ENCODE data around the gene PCBP1.
A peak's percentile ranks its signal among the peaks of the same experiment; 100 is the strongest.
"Not testable (repeated sequence)": the region's sequence is repeated elsewhere in the genome, so short reads cannot be mapped to it uniquely, and the experiment has no call there.

PCBP1 gene

GRCh38 chr2:70086838-70087701 is at the start of gene PCBP1:
TSS of gene PCBP1 (plus strand) at chr2:70087477. CDS start at chr2:70087744, 267 bp downstream.
- peak; percentile 88 for DNase-seq

DNA sequence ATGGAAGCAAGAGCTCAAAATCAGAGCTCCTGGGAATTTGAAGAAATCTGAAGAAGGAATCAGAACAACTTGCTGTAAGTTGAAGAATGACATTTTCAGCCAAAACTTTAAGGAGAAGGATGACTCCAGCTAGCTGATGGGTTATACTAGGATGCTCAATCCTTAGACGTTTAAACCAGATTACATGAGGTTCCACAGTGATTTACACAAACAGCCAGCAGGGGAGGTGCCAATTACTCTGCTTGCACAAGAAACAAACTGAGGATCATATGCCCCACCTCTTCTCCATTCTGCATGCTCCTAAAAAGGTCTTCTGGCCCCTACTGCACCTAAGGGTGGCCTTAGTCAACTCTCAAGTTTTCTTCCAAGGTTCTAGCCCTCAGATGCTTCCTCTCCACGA is 47.9 kb upstream of the PCBP1 start:
- no peak for DNase-seq

DNA sequence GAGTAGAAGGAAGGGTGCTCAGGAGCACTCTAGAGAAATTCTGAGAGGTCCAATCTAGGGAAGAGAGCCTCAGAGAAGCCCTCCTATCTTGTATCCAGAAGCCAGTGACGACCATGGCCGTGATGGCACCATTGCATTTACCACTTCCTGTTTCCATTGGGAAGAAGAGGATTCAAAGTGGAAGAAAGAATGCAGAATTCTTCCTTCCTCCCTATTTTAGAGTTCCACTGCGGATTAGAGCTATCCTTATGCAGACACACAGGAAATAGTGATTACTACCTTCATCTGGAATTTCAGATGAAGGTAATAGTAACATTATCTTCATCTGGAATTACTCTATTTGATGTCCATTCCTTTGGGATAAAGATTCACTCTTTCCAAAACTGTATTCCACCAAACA is 45.6 kb upstream of the PCBP1 start:
- DNase-seq = no peak

DNA sequence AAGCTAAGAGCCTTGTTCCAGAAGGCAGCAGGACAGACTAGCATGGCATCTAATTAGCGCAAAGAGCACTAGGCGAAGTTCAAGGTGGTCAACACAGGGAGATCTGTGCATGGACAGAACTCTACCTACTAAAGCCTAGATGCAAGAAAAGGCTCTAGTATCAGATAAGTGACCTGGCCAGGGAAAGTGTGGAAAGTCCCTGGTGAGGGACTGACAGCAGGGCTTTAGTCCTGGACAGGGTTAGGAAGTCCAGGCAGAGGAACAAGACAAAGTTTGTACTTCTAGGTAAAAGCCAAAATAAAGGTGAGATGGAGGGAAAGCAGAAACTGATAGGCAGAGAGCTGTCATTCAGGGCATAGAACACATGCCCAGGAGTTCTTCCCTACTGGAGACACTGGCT is 45.0 kb upstream of the PCBP1 start:
- DNase-seq = no peak

DNA sequence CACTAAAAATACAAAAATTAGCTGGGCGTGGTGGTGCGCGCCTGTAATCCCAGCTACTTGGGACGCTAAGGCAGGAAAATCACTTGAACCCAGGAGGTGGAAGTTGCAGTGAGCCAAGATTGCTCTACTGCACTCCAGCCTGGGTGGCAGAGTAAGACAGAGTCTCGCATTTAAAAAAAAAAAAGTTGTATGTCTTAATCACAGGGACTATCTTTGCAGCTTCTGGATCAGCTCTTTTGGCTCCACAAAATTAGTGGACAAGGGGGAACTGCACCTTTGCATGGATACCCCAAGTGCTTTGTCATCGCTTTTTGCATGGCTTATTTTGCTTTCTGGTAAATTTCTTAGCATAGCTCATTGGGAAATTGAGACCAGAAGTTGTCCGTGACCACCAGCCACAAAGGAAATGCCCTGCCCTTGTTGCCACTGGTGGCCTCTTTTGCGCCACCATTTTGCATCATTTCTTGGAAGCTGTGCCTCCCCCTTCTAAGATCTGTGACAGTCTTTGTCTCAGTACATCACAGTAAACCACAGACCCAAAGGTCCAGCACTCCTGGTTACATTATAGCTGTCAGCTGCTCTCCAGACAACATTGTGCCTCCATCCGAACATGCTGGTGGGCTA is 43.9 kb upstream of the PCBP1 start:
- DNase-seq = peak; percentile 12

GRCh38 chr2:70044290-70045040 is 42.8 kb upstream of the PCBP1 start:
- no peak for DNase-seq

DNA sequence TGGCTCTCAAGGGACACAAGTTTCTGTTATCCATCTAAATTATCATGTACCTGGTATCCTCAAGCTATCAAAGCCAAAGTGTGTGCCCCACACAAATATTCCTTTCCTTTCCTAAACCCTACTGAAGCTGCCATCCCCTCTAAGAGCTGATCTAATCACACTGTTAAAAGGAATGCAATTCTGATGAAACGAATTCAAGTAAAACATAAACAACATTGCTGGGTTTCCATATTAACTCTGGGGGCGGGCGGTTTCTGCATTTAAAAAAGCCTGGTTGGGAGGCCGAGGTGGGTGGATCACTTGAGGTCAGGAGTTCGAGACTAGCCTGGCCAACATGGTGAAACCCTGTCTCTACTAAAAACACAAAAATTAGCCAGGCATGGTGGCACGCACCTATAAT is 41.9 kb upstream of the PCBP1 start:
- no peak for DNase-seq

- no peak for DNase-seq
These were observed 41.3 kb upstream of the PCBP1 start for GRCh38 chr2:70045932-70046331.

DNA sequence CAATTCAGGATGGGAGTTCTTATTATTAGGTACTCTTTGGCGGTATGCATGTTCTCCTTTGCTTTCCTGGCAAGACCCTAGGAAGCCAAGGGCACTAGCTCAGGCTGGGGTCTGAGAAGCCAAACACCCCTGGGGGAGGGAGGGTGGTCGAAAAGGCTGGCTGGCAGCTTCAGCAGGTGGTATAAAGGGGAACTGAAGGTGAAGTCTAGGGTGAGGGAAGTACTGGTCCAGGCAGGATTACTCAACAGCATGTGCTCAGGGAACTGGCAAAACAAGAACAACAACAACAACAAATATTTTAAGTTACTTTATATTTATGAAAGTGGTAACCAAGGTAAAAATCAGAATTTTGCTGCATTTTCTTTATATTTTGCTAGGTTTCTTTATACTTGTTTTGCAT is 40.7 kb upstream of the PCBP1 start:
- DNase-seq = no peak

GRCh38 chr2:70047451-70047850 is 39.8 kb upstream of the PCBP1 start:
- DNase-seq = peak; percentile 26

GRCh38 chr2:70049255-70049654 is 38.0 kb upstream of the PCBP1 start:
- DNase-seq = no peak

DNA sequence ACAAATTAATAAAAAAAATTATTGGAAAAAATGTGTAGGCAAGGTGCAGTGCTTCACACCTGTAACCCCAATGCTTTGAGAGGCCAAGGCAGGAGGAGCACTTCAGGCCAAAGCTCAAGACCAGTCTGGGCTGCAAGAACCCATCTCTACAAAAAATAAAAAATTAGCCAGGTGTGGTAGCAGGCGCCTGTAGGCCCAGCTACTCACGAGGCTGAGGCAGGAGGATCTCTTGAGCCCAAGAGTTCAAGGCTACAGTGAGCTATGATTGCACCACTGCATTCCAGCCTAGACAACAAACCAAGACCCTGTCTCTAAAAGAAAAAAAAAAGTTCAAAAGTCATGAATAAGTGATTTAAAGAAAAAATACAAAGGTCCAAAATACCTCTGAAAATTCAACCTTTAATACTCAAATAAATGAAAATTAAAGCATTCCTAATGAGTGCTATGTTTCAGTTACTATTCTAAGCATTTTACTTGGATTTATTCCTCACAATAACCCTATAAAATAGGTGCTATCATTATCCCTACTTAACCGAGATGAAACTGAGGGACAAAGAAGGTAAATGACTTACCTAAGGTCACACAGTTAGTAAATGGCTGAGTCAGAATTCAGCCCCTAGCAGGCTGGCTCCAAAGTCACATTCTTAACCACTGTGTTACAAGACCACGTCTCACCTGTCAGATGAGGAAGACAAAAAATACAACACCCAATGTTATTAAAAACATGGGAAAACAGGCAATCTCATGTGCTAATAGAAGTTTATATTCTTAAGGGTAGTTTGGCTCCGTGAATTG is 36.4 kb upstream of the PCBP1 start:
- no peak for DNase-seq

DNA sequence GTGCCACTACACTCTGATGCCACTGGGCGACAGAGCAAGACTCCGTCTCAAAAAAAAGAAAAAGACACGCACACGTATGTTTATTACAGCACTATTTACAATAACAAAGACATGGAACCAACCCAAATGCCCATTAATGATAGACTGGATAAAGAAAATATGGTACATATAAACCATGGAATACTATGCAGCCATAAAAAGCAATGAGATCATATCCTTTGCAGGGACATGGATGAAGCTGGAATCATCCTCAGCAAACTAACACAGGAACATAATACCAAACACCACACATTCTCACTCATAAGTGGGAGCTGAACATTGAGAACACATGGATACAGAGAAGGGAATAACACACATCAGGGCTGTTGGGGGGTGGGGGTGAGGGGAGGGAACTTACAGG is 32.0 kb upstream of the PCBP1 start:
- not testable (repeated sequence) for DNase-seq

DNA sequence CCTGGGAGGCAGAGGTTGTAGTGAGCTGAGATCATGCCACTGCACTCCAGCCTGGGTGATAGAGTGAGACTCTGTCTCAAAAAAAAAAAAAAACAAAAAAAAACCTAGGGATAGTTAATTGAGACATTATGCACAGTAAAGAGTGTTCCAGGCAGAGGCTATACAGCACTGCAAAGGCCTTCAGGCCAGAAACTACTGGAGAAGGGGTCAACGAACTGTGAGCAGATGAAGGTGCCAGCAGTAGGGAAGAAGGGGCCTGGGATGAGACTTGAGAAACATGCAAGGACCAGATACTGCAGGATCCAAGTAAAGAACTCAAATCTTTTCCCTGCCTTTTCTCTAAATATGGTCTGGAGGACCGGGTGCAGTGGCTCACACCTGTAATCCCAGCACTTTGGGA is 26.0 kb upstream of the PCBP1 start:
- DNase-seq = no peak

DNA sequence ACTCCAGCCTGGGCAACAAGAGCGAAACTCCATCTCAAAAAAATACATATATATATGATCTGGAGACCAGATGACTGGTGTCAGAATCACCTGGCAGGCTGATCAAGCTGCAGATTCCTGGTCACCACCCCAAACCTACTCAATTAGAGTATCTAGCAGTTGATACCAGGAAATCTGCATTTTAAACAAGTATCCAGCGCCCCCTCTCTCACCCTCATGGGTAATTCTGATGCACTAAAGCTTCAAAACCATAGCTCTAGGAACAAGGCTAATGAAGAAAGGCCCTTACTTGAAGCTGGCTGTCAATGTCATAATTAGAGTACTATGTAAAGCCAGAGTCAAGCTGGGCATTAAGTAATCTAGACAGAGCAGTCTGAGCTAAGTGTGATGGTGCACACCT is 25.0 kb upstream of the PCBP1 start:
- no peak for DNase-seq

- no peak for DNase-seq
These were observed 19.2 kb upstream of the PCBP1 start for GRCh38 chr2:70068119-70068518.

DNA sequence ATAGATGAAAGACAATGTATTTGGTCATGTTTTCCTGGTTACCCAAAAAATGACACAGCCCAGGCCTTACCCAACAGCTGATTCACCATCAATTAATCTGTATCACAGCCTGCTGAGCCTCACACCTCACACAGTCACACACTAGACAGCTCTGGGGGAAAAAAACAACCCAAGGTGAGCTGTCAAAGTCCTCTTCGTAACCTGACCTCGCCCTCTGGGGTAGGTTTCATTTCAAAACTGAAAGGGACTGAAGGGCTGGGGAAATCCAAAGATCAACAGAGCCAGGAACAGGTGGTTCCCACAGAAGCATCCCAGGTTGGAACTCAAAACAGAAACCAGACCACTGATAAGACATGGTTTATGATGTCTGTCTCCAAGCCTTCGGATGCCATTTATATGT is 18.2 kb upstream of the PCBP1 start:
- DNase-seq = no peak

DNA sequence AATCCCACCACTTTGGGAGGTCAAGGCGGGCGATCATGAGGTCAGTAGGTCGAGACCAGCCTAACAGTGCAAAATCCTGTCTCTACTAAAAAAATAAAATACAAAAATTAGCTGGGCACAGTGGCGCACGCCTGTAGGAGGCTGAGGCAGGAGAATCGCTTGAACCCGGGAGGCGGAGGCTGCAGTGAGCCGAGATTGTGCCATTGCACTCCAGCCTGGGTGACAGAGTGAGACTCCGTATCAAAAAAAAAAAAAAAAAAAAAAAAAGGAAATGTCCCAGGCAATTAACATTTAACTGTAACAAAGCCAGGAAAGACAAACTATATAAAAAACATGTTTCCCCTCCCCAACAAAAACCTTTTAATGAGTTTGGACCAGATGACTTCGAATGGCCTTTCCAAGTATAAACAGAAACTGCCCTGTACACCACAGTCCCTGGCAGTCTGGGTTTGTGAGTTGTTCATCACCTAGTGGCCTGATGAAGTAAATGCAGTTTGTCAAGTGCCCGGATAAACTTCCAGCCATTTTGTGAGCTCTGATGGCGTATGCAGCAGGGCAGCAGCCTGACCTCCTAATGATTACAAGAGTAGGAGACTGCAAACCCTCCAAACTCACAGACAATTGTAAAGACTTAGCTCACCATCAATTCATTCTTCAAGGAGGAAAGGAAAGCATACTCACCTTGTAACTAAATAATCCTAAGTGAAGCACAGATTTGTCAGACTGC is 16.6 kb upstream of the PCBP1 start:
- peak; percentile 41 for DNase-seq

DNA sequence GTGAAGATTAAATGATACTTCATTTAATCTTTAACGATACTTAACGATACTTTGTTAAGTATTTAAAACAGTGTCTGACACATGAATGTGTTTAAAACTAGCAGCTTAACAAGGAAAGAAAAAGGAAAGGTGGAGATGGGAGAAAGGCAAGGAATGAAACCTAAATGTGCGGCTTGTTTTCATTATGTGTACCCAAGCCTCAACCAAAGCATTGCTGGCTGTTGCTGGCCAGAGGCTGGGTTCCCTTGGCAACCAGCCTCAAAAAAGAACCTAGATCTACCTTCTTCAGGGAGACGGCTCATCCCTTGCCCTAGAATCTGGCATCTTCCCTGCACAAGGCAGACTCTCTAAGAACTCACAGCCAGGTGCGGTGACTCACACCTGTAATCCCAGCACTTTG is 13.8 kb upstream of the PCBP1 start:
- no peak for DNase-seq

- no peak for DNase-seq
These were observed 8.9 kb upstream of the PCBP1 start for GRCh38 chr2:70078384-70078783.

- no peak for DNase-seq
These were observed 6.6 kb upstream of the PCBP1 start for GRCh38 chr2:70080610-70081200.

- DNase-seq = no peak
These were observed 6.1 kb upstream of the PCBP1 start for GRCh38 chr2:70081221-70081620.
